ENCODE measurements around the gene CST5.

CST5 gene

GRCh38 chr20:23924751-23925150 lies 45.2 kb upstream of the CST5 start:
- no peak overlapping the region for H3K4me3 ChIP-seq (replicated peaks in 1 of 2; ENCODE audit: low read depth in 2 of 2, low read length in 2 of 2)
- TF ChIP-seq CTCF (IDR thresholded peaks at IDR 0.05; ENCODE audit: low read depth, low read length) = no peak
- no peak for DNase-seq (ENCODE audit: low read depth in 2 of 2)

GRCh38 chr20:23923891-23924435 lies 44.4 kb upstream of the CST5 start:
- no peak for DNase-seq (ENCODE audit: low read depth in 2 of 2)
- no peak overlapping the region for H3K4me3 ChIP-seq (replicated peaks in 1 of 2; ENCODE audit: low read depth in 2 of 2, low read length in 2 of 2)
- TF ChIP-seq CTCF (IDR thresholded peaks at IDR 0.05; ENCODE audit: low read depth, low read length) = no peak

- DNase-seq (ENCODE audit: low read depth in 2 of 2) = no peak
- no peak for TF ChIP-seq CTCF (IDR thresholded peaks at IDR 0.05; ENCODE audit: low read depth, low read length)
- H3K4me3 ChIP-seq (replicated peaks in 1 of 2; ENCODE audit: low read depth in 2 of 2, low read length in 2 of 2) = no peak overlapping the region
Observed at GRCh38 chr20:23923311-23923710, 43.8 kb upstream of the CST5 start.

GRCh38 chr20:23920408-23921325 lies 41.1 kb upstream of the CST5 start:
- DNase-seq (ENCODE audit: low read depth in 2 of 2) = no peak
- no peak overlapping the region for H3K4me3 ChIP-seq (replicated peaks in 1 of 2; ENCODE audit: low read depth in 2 of 2, low read length in 2 of 2)
- no peak for TF ChIP-seq CTCF (IDR thresholded peaks at IDR 0.05; ENCODE audit: low read depth, low read length)

GRCh38 chr20:23918896-23919295 lies 39.3 kb upstream of the CST5 start:
- DNase-seq (ENCODE audit: low read depth in 2 of 2) = no peak
- TF ChIP-seq CTCF (IDR thresholded peaks at IDR 0.05; ENCODE audit: low read depth, low read length) = no peak

GRCh38 chr20:23918101-23918862 lies 38.7 kb upstream of the CST5 start:
- DNase-seq (ENCODE audit: low read depth in 2 of 2) = no peak
- no peak for TF ChIP-seq CTCF (IDR thresholded peaks at IDR 0.05; ENCODE audit: low read depth, low read length)
- no peak overlapping the region for H3K4me3 ChIP-seq (replicated peaks in 1 of 2; ENCODE audit: low read depth in 2 of 2, low read length in 2 of 2)

More at GRCh38 chr20:23918896-23919295, 39.3 kb upstream of the CST5 start:
- H3K4me3 ChIP-seq (replicated peaks in 1 of 2; ENCODE audit: low read depth in 2 of 2, low read length in 2 of 2) = no peak overlapping the region
